Epithelial cell of esophagus (primary cell): ENCODE data around the gene GNAI1.

Source experiments
- DNase-seq: peaks from one replicate; pipeline ENCODE4 v3.0.0; 2010; ENCODE audit warnings: low read depth
- H3K4me3 ChIP-seq: 2 replicates; pipeline ENCODE4 v1.5.1; 2011; ENCODE audit warnings: mild to moderate bottlenecking, low read length, control low read depth
- CTCF ChIP-seq: IDR thresholded peaks from 2 replicates; pipeline ENCODE4 v1.5.1; 2011; ENCODE audit warnings: low read depth, mild to moderate bottlenecking, low read length, control low read depth, inconsistent platforms; ENCODE audit not compliant: insufficient read depth; ENCODE audit errors: missing control alignments

The GNAI1 gene

GRCh38 chr7:80186721-80187120 is 52.1 kb downstream of the GNAI1 start:
- TF ChIP-seq CTCF: no peak
- no peak overlapping the region for H3K4me3 ChIP-seq
- DNase-seq: no peak

GRCh38 chr7:80187279-80187678 is 52.6 kb downstream of the GNAI1 start:
- DNase-seq: no peak
- no peak overlapping the region for H3K4me3 ChIP-seq
- no peak for TF ChIP-seq CTCF

GRCh38 chr7:80187727-80188126 is 53.1 kb downstream of the GNAI1 start:
- no peak for DNase-seq
- no peak overlapping the region for H3K4me3 ChIP-seq
- TF ChIP-seq CTCF: no peak

GRCh38 chr7:80189638-80190037 is 55.0 kb downstream of the GNAI1 start:
- no peak for DNase-seq
- TF ChIP-seq CTCF: no peak
- H3K4me3 ChIP-seq: no peak overlapping the region

GRCh38 chr7:80197627-80198026 is 63.0 kb downstream of the GNAI1 start:
- no peak for TF ChIP-seq CTCF
- no peak overlapping the region for H3K4me3 ChIP-seq
- no peak for DNase-seq

- no peak for DNase-seq
- no peak overlapping the region for H3K4me3 ChIP-seq
- no peak for TF ChIP-seq CTCF
Measured at GRCh38 chr7:80199051-80199450, 64.4 kb downstream of the GNAI1 start.

- no peak for DNase-seq
- TF ChIP-seq CTCF: no peak
- no peak overlapping the region for H3K4me3 ChIP-seq
Measured at GRCh38 chr7:80204454-80204853, 69.8 kb downstream of the GNAI1 start.
